Kidney epithelial cell (primary cell): ENCODE data around the gene TAGLN. TPM values are rescaled to one million over a fixed set of nuclear protein-coding genes. Genes with fewer than 3 reads are reported as not detected.

Source experiments
- DNase-seq: peaks from one replicate; pipeline ENCODE4 v3.0.0-alpha.2; 2010; ENCODE audit warnings: low read depth
- H3K27me3 ChIP-seq: 2 replicates; pipeline ENCODE4 v1.6.0; 2011; ENCODE audit warnings: low read length; ENCODE audit not compliant: control insufficient read depth, insufficient read depth
- H3K36me3 ChIP-seq: 2 replicates; pipeline ENCODE4 v1.5.1; 2011; ENCODE audit warnings: low read length; ENCODE audit not compliant: control insufficient read depth, insufficient read depth
- H3K4me3 ChIP-seq: 2 replicates; pipeline ENCODE4 v1.5.1; 2011; ENCODE audit warnings: low read depth, mild to moderate bottlenecking, control low read depth, low read length
- total RNA-seq: library from RNA; depleted of rRNA; stranded (reverse); fragments of >200 nt; gene quantifications from 2 replicates; pipeline ENCODE4 v1.2.3, GENCODE V29; 2015
- TF ChIP-seq, protein P1 (sequence below): IDR thresholded peaks from 2 replicates; pipeline ENCODE4 v1.5.1; 2011; ENCODE audit warnings: mild to moderate bottlenecking, moderate library complexity, low read length, control low read depth, inconsistent platforms; ENCODE audit not compliant: insufficient read depth, poor library complexity, severe bottlenecking

TAGLN gene
- total RNA-seq, 1 donor from 2014 or later = 1,816 TPM

DNA sequence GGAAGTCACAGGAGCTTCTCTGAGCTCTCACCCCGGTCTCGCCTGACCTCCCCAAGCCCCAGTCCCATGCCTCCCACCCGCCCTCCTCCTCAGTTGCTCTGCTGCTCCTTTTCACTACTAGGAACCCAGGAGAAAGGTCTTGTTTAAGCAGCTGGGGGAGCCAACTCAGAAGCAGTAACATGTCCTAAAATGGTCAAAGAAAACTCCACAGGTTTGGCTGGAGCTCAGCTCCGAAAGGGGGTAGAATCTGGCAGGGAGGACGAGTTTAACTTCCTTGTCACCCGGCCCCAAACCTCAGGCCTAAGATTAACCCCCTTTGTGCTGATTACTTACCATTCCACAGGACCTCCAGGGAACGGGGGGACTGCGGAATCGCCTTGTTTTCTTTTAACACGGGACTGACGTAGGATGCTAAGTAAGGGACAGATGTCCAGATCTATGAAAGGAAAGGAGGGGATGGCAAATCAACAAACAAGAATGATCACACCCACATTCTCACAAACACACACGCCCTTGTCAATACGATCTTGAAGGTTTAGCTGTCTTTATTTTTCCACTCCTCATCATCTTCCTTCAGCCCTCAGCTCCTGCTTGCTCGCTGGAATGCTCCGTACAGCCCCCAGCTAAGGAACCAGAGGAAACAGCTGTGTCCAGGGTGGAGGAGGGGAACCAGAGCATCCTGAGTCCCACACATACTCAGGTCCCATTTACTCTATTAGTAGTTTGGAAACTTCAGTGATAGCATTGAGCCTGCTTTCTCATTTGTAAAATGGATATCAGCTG, 19.2 kb downstream of the TAGLN start:
- peaks cover 1% of the 10 kb centered on the region for H3K36me3 ChIP-seq
- DNase-seq = no peak
- H3K4me3 ChIP-seq = no peak overlapping the region
- TF ChIP-seq, protein P1, sequence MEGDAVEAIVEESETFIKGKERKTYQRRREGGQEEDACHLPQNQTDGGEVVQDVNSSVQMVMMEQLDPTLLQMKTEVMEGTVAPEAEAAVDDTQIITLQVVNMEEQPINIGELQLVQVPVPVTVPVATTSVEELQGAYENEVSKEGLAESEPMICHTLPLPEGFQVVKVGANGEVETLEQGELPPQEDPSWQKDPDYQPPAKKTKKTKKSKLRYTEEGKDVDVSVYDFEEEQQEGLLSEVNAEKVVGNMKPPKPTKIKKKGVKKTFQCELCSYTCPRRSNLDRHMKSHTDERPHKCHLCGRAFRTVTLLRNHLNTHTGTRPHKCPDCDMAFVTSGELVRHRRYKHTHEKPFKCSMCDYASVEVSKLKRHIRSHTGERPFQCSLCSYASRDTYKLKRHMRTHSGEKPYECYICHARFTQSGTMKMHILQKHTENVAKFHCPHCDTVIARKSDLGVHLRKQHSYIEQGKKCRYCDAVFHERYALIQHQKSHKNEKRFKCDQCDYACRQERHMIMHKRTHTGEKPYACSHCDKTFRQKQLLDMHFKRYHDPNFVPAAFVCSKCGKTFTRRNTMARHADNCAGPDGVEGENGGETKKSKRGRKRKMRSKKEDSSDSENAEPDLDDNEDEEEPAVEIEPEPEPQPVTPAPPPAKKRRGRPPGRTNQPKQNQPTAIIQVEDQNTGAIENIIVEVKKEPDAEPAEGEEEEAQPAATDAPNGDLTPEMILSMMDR = no peak
- H3K27me3 ChIP-seq = no peaks in the 10 kb centered on the region

DNA sequence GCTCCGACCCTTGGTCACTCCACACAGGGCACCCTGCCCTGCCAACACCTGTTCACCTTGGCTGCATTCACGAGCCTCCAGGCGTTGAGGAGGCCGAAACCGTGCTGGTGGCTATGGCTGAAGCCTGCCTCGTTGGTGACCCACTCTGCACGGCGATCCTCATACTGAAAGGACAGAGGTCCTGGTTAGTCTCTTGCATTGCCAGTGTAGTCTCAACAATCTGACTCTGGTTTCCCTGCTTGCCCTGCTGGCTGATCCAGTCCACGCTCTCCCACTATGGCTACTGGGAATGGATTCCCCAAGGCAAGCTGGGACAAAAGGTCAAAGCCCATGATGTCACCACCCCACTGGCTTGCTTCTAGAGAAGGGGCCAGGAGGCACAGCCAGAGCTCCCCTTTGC, 19.8 kb downstream of the TAGLN start:
- DNase-seq = no peak
- TF ChIP-seq, protein P1 = no peak
- Histone ChIP-seq H3K27me3 (no peaks in the 10 kb centered on the region), H3K4me3 (no peak overlapping the region), H3K36me3 (peaks cover 3% of the 10 kb centered on the region)

DNA sequence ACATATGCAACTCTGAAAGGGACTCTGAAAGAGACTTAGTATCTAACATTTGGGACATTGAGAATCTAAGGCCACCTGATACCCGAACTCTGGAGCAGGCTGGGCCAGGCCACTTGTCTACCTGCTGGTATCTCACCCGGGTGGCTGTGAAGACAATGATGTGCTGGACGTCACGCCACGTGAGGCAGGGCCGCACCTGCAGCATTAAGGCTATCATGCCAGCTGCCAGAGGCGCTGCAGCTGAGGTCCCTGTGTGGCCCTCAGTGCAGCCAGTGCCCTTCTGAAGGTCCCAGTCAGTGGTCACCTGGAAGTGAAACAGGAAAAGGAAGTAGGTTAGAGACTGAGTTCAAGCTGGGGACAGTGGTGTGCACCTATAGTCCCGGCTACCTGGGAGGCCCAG, 20.3 kb downstream of the TAGLN start:
- Histone ChIP-seq H3K4me3 (no peak overlapping the region), H3K27me3 (no peaks in the 10 kb centered on the region), H3K36me3 (peaks cover 3% of the 10 kb centered on the region)
- DNase-seq = no peak
- TF ChIP-seq, protein P1 = no peak

DNA sequence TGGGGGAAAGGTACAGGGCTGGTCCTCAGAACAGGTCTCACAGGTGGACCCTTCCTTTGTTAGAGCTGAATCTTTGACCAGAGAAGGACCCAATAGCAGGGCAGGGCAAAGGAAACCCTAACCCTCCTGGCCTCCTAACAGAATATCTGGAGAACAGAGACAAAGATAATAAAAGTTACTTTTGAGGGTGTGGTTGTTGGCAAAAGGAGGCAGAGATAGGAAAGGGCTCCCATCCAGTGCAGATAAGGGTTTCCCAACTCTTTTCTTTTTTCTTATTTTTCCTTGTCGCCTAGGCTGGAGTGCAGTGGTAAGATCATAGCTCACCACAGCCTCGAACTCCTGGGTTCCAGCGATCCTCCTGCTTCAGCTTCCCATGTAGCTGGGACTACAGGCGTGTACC, 20.8 kb downstream of the TAGLN start:
- DNase-seq = no peak
- Histone ChIP-seq H3K36me3 (peaks cover 3% of the 10 kb centered on the region), H3K27me3 (no peaks in the 10 kb centered on the region), H3K4me3 (no peak overlapping the region)
- TF ChIP-seq, protein P1 = no peak

DNA sequence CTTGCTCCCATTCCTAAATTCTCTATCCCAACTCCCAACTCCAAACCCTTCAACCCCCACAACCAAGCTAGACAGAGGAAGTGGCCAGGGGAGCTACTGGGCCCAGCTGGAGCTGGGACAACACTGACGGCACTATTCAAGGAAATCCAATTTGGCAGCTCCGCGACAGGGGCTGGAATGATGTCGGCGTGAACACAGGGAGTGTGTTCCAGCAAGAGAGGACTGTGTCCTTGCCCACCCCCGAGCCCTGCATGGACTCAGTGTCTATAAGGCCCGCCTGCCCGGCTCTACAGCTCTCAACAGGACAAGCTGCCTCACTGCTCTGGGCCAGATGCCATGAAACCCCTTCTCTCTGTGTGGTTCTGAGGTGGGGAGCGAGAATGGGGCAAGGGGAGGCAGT, 21.4 kb downstream of the TAGLN start:
- H3K27me3 ChIP-seq = no peaks in the 10 kb centered on the region
- peaks cover 3% of the 10 kb centered on the region for H3K36me3 ChIP-seq
- TF ChIP-seq, protein P1 = no peak
- DNase-seq = no peak
- H3K4me3 ChIP-seq = no peak overlapping the region
